Activated CD8-positive, alpha-beta memory T cell treated with anti-CD3 and anti-CD28 coated beads for 36 hours (primary cell): ENCODE measurements around the gene TMSB10. TPM values are rescaled to one million over a fixed set of nuclear protein-coding genes. Genes with fewer than 3 reads are reported as not detected.
"Not testable (repeated sequence)": the region's sequence is repeated elsewhere in the genome, so short reads cannot be mapped to it uniquely, and the experiment has no call there.

Source experiments
- CTCF ChIA-PET: fragments of 350-600 bp; sonication (Branson Sonifier 250); formaldehyde crosslinking; loops from one replicate; lab custom pipeline; 2021; ENCODE audit warnings: antibody characterized with exemption; lab: Charles Lee
- POLR2A ChIA-PET: fragments of 350-600 bp; sonication (Branson Sonifier 250); formaldehyde crosslinking; loops from one replicate; lab custom pipeline; 2021; ENCODE audit warnings: antibody characterized with exemption; lab: Charles Lee
- total RNA-seq, 2 experiments: library from RNA; stranded (reverse); gene quantifications; one replicate each; pipeline ENCODE4 v1.2.3, GENCODE V29; 2021

The TMSB10 gene
- 1,000 to 10,000 TPM; 1,288 to 1,305 TPM for total RNA-seq

GRCh38 chr2:84905181-84906107 lies at the start of gene TMSB10:
Gene TMSB10 (plus strand): TSS chr2:84905656.
- CTCF ChIA-PET: interaction anchor here (1.0 to 4.8 kb wide), 5 partner anchors 12 to 34 kb away, joined by 3 to 42 read pairs (median 19); partner anchors contain the start of gene TRABD2A

GRCh38 chr2:84855731-84856130 lies 49.7 kb upstream of the TMSB10 start:
- ChIA-PET CTCF (interaction anchor here (1.2 kb wide), 1 partner anchor 15 kb away, joined by 3 read pairs; no protein-coding TSS in a partner anchor), POLR2A (no interaction called here)

More at GRCh38 chr2:84905181-84906107, at the start of gene TMSB10:
- POLR2A ChIA-PET: interaction anchor here (0.7 to 4.5 kb wide), 9 partner anchors 11 to 69 kb away, joined by 3 to 37 read pairs (median 12); partner anchors contain the start of genes KCMF1 and TRABD2A

GRCh38 chr2:84856787-84857186 lies 48.7 kb upstream of the TMSB10 start:
- CTCF ChIA-PET: interaction anchor here (1.2 kb wide), 1 partner anchor 16 kb away, joined by 3 read pairs; no protein-coding TSS in a partner anchor
- POLR2A ChIA-PET: no interaction called here

GRCh38 chr2:84857566-84857965 lies 47.9 kb upstream of the TMSB10 start:
- ChIA-PET POLR2A (no interaction called here), CTCF (interaction anchor here (1.0 to 2.1 kb wide), 4 partner anchors 13 to 116 kb away, joined by 3 to 10 read pairs (median 4); no protein-coding TSS in a partner anchor)

- ChIA-PET CTCF (interaction anchor here (1.0 to 2.1 kb wide), 5 partner anchors 9 to 116 kb away, joined by 3 to 10 read pairs (median 3); no protein-coding TSS in a partner anchor), POLR2A (no interaction called here)
Measured at GRCh38 chr2:84858123-84858522, 47.3 kb upstream of the TMSB10 start.

GRCh38 chr2:84858937-84859336 lies 46.5 kb upstream of the TMSB10 start:
- CTCF ChIA-PET: interaction anchor here (1.2 to 2.1 kb wide), 2 partner anchors 10 to 67 kb away, joined by 3 to 10 read pairs; no protein-coding TSS in a partner anchor

GRCh38 chr2:84861539-84861938 lies 43.9 kb upstream of the TMSB10 start:
- ChIA-PET POLR2A (interaction anchor here (0.8 kb wide), 1 partner anchor 19 kb away, joined by 3 read pairs; no protein-coding TSS in a partner anchor), CTCF (no interaction called here)

More at GRCh38 chr2:84858937-84859336, 46.5 kb upstream of the TMSB10 start:
- POLR2A ChIA-PET: no interaction called here

GRCh38 chr2:84862006-84862405 lies 43.5 kb upstream of the TMSB10 start:
- ChIA-PET POLR2A (no interaction called here), CTCF (interaction anchor here (0.8 kb wide), 1 partner anchor 64 kb away, joined by 4 read pairs; no protein-coding TSS in a partner anchor)

- CTCF ChIA-PET: interaction anchor here (0.6 to 1.2 kb wide), 2 partner anchors 61 to 368 kb away, joined by 4 to 7 read pairs; no protein-coding TSS in a partner anchor
- POLR2A ChIA-PET: no interaction called here
Measured at GRCh38 chr2:84865181-84865783, 40.2 kb upstream of the TMSB10 start.

- ChIA-PET POLR2A (no interaction called here), CTCF (no interaction called here)
Measured at GRCh38 chr2:84866122-84866521, 39.3 kb upstream of the TMSB10 start.

GRCh38 chr2:84868327-84868726 lies 37.1 kb upstream of the TMSB10 start:
- POLR2A ChIA-PET: not testable (repeated sequence)
- CTCF ChIA-PET: interaction anchor here (0.9 to 1.1 kb wide), 2 partner anchors 57 to 58 kb away, joined by 3 to 4 read pairs; no protein-coding TSS in a partner anchor

- ChIA-PET POLR2A (interaction anchor here (0.6 kb wide), 1 partner anchor 29 kb away, joined by 10 read pairs; no protein-coding TSS in a partner anchor), CTCF (interaction anchor here (0.7 to 1.8 kb wide), 2 partner anchors 22 to 56 kb away, joined by 4 to 8 read pairs; no protein-coding TSS in a partner anchor)
Measured at GRCh38 chr2:84870306-84870705, 35.1 kb upstream of the TMSB10 start.

GRCh38 chr2:84872691-84873090 lies 32.8 kb upstream of the TMSB10 start:
- CTCF ChIA-PET: interaction anchor here (1.6 kb wide), 1 partner anchor 53 kb away, joined by 6 read pairs; no protein-coding TSS in a partner anchor
- POLR2A ChIA-PET: not testable (repeated sequence)

- ChIA-PET POLR2A (no interaction called here), CTCF (interaction anchor here (1.6 kb wide), 1 partner anchor 52 kb away, joined by 6 read pairs; no protein-coding TSS in a partner anchor)
Measured at GRCh38 chr2:84873350-84873749, 32.1 kb upstream of the TMSB10 start.

GRCh38 chr2:84874381-84875212 lies 30.9 kb upstream of the TMSB10 start:
- ChIA-PET POLR2A (no interaction called here), CTCF (interaction anchor here (1.2 kb wide), 1 partner anchor 133 kb away, joined by 5 read pairs; no protein-coding TSS in a partner anchor)

- POLR2A ChIA-PET: interaction anchor here (0.7 kb wide), 1 partner anchor 394 kb away, joined by 5 read pairs; no protein-coding TSS in a partner anchor
- CTCF ChIA-PET: interaction anchor here (1.2 kb wide), 1 partner anchor 134 kb away, joined by 5 read pairs; no protein-coding TSS in a partner anchor
Measured at GRCh38 chr2:84875213-84875560, 30.3 kb upstream of the TMSB10 start.

- CTCF ChIA-PET: not testable (repeated sequence)
- POLR2A ChIA-PET: interaction anchor here (0.7 kb wide), 1 partner anchor 394 kb away, joined by 5 read pairs; no protein-coding TSS in a partner anchor
Measured at GRCh38 chr2:84875619-84876018, 29.8 kb upstream of the TMSB10 start.

GRCh38 chr2:84876369-84876768 lies 29.1 kb upstream of the TMSB10 start:
- ChIA-PET POLR2A (no interaction called here), CTCF (interaction anchor here (0.6 kb wide), 1 partner anchor 379 kb away, joined by 3 read pairs; no protein-coding TSS in a partner anchor)
